ENCODE data around the gene APOA5. TPM values are rescaled to one million over a fixed set of nuclear protein-coding genes. Genes with fewer than 3 reads are reported as not detected.

The APOA5 gene
- total RNA-seq, 2 experiments from 2014 or later, result not detected

DNA sequence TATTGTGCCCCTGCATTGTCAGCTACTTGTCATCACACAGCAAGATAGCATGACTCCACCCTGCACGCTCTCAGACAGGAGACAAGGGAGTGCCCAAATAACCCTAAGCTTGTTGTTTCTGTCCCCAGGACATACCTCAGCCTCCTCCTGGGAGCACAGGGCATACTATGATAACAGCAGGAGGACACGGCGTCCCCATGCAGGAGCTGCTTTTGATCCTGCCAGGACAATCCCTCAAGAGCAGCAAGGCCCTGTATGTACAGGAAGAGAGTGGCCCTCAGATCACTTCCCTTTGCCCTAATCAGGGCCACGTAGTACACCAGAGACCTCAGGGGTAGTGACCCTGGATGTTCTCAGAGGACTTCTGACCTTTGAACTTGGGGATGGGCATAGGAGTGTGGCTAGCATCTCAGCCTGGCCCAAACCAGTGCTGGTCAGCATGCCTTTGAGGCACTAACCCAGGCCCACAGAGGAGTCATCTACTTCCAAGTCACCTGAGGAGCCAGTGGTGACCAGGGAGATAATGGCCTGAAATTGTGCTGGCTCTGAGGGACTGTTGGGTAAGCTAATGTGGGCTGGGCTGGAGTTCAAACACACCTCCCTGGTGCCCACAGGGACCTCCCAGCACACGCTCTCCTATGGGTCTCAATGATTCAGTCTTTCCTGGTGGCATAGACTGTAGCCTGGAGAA lies 22.2 kb upstream of the APOA5 start:
- H3K4me3 ChIP-seq (ENCODE audit: low read depth, low read length, poor library complexity, severe bottlenecking), result no peak overlapping the region
- TF ChIP-seq, protein P1, sequence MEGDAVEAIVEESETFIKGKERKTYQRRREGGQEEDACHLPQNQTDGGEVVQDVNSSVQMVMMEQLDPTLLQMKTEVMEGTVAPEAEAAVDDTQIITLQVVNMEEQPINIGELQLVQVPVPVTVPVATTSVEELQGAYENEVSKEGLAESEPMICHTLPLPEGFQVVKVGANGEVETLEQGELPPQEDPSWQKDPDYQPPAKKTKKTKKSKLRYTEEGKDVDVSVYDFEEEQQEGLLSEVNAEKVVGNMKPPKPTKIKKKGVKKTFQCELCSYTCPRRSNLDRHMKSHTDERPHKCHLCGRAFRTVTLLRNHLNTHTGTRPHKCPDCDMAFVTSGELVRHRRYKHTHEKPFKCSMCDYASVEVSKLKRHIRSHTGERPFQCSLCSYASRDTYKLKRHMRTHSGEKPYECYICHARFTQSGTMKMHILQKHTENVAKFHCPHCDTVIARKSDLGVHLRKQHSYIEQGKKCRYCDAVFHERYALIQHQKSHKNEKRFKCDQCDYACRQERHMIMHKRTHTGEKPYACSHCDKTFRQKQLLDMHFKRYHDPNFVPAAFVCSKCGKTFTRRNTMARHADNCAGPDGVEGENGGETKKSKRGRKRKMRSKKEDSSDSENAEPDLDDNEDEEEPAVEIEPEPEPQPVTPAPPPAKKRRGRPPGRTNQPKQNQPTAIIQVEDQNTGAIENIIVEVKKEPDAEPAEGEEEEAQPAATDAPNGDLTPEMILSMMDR (conservative IDR thresholded peaks at IDR 0.05; ENCODE audit: low read length), result no peak
- TF ChIP-seq EZH2phosphoT487 (IDR thresholded peaks at IDR 0.05; ENCODE audit: borderline replicate concordance, low read depth, low read length), result no peak
- BruUV-seq (replicated peaks), result no TSS peak
- intact Hi-C loops (cut with micrococcal nuclease; ENCODE audit: unreplicated experiment), result no loop called here
- H3K9me3 ChIP-seq (ENCODE audit: low read length), result no peaks in the 10 kb centered on the region
- no peaks in the 10 kb centered on the region for H3K79me2 ChIP-seq (ENCODE audit: insufficient read depth, low read depth, low read length)
- no peak overlapping the region for H3K4me2 ChIP-seq (ENCODE audit: low read length)
- H3K4me1 ChIP-seq (ENCODE audit: insufficient read depth, low read length, poor library complexity, severe bottlenecking), result no peaks in the 10 kb centered on the region
- no peak overlapping the region for H3K27ac ChIP-seq (ENCODE audit: low read depth, low read length, poor library complexity, severe bottlenecking)
- no peaks in the 10 kb centered on the region for H3K9me2 ChIP-seq (ENCODE audit: insufficient read depth, low read length)
- no peaks in the 10 kb centered on the region for H3K36me3 ChIP-seq (ENCODE audit: insufficient read depth, low read length)
- no peaks in the 10 kb centered on the region for H4K20me1 ChIP-seq (ENCODE audit: insufficient read depth, low read length)
- POLR2A ChIA-PET, result no interaction called here
- CTCF ChIA-PET (ENCODE audit: unreplicated experiment), result no interaction called here
- H2AFZ ChIP-seq (ENCODE audit: low read length), result no peak overlapping the region
- no peak for DNase-seq (ENCODE audit: low spot score)

GRCh38 chr11:116813170-116813569 lies 21.5 kb upstream of the APOA5 start:
- Histone ChIP-seq H3K27ac (ENCODE audit: low read depth, low read length, poor library complexity, severe bottlenecking) (no peak overlapping the region), H3K9me3 (ENCODE audit: low read length) (no peaks in the 10 kb centered on the region), H3K36me3 (ENCODE audit: insufficient read depth, low read length) (no peaks in the 10 kb centered on the region), H3K79me2 (ENCODE audit: insufficient read depth, low read depth, low read length) (no peaks in the 10 kb centered on the region), H3K4me1 (ENCODE audit: insufficient read depth, low read length, poor library complexity, severe bottlenecking) (no peaks in the 10 kb centered on the region), H3K4me3 (ENCODE audit: low read depth, low read length, poor library complexity, severe bottlenecking) (no peak overlapping the region), H3K9me2 (ENCODE audit: insufficient read depth, low read length) (no peaks in the 10 kb centered on the region), H4K20me1 (ENCODE audit: insufficient read depth, low read length) (no peaks in the 10 kb centered on the region), H3K4me2 (ENCODE audit: low read length) (no peak overlapping the region), H2AFZ (ENCODE audit: low read length) (no peak overlapping the region)
- TF ChIP-seq, protein P1 (conservative IDR thresholded peaks at IDR 0.05; ENCODE audit: low read length), result no peak
- TF ChIP-seq EZH2phosphoT487 (IDR thresholded peaks at IDR 0.05; ENCODE audit: borderline replicate concordance, low read depth, low read length), result no peak
- ChIA-PET CTCF (ENCODE audit: unreplicated experiment) (no interaction called here), POLR2A (no interaction called here)
- intact Hi-C loops (cut with micrococcal nuclease; ENCODE audit: unreplicated experiment), result no loop called here
- DNase-seq (ENCODE audit: low spot score), result no peak
- BruUV-seq (replicated peaks), result no TSS peak

- BruUV-seq (replicated peaks), result no TSS peak
These were observed 20.4 kb upstream of the APOA5 start for GRCh38 chr11:116812109-116812508.

More at GRCh38 chr11:116812109-116812508, 20.4 kb upstream of the APOA5 start:
- H3K36me3 ChIP-seq (ENCODE audit: insufficient read depth, low read length), result no peaks in the 10 kb centered on the region
- no peaks in the 10 kb centered on the region for H3K4me1 ChIP-seq (ENCODE audit: insufficient read depth, low read length, poor library complexity, severe bottlenecking)
- no peaks in the 10 kb centered on the region for H3K9me2 ChIP-seq (ENCODE audit: insufficient read depth, low read length)
- no peaks in the 10 kb centered on the region for H4K20me1 ChIP-seq (ENCODE audit: insufficient read depth, low read length)
- H3K9me3 ChIP-seq (ENCODE audit: low read length), result no peaks in the 10 kb centered on the region
- no peak overlapping the region for H3K27ac ChIP-seq (ENCODE audit: low read depth, low read length, poor library complexity, severe bottlenecking)
- no peak overlapping the region for H2AFZ ChIP-seq (ENCODE audit: low read length)
- CTCF ChIA-PET (ENCODE audit: unreplicated experiment), result no interaction called here
- H3K79me2 ChIP-seq (ENCODE audit: insufficient read depth, low read depth, low read length), result no peaks in the 10 kb centered on the region
- H3K4me3 ChIP-seq (ENCODE audit: low read depth, low read length, poor library complexity, severe bottlenecking), result no peak overlapping the region
- POLR2A ChIA-PET, result interaction anchor here (0.7 kb wide), 1 partner anchor 376 kb away, joined by 3 read pairs; no protein-coding TSS in a partner anchor
- no peak for DNase-seq (ENCODE audit: low spot score)
- no peak for TF ChIP-seq EZH2phosphoT487 (IDR thresholded peaks at IDR 0.05; ENCODE audit: borderline replicate concordance, low read depth, low read length)
- TF ChIP-seq, protein P1 (conservative IDR thresholded peaks at IDR 0.05; ENCODE audit: low read length), result no peak
- intact Hi-C loops (cut with micrococcal nuclease; ENCODE audit: unreplicated experiment), result no loop called here
- no peak overlapping the region for H3K4me2 ChIP-seq (ENCODE audit: low read length)
